SK-N-SH (cell line): ENCODE data around the gene G6PC1.

Source experiments
- CTCF ChIP-seq: fragments of 200-600 bp; sonication (generic); IDR thresholded peaks from 2 replicates; pipeline ENCODE4 v1.6.1; 2017; ENCODE audit warnings: antibody characterized with exemption, mild to moderate bottlenecking, moderate library complexity
- NRF1 ChIP-seq: IDR thresholded peaks from 2 replicates; pipeline ENCODE4 v1.6.1; 2012; ENCODE audit warnings: low read depth, mild to moderate bottlenecking, low read length
- PBX3 ChIP-seq: IDR thresholded peaks from 2 replicates; pipeline ENCODE4; 2012
- RXRA ChIP-seq: IDR thresholded peaks from 2 replicates; pipeline ENCODE4 v1.4.0; 2012; ENCODE audit warnings: low read depth, mild to moderate bottlenecking, borderline replicate concordance
- TF ChIP-seq, protein P1 (sequence below): IDR thresholded peaks from 2 replicates; pipeline ENCODE4 v1.6.1; 2012; ENCODE audit warnings: mild to moderate bottlenecking, low read depth, low read length, moderate library complexity

DNA sequence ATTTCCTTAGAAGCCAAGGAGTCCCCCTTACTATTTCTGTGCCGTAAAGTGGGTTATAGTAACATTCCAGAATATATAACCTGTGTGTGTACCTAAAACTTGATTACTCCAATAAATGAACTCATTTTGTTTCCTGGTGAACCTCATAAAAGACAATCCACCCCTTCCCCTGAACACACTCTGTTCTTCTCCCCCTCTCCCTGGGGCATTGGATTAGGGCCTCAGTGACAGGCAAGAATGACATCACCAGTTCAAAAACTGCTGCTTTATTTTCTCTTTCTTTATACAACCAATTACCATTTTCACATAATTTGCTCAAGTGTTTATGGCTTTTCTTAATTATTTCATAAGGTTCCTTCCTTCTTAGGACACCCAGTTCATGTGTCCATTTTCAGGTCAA lies 46.2 kb downstream of the G6PC1 start:
- TF ChIP-seq CTCF (no peak), RXRA (no peak), PBX3 (no peak), NRF1 (no peak)
- TF ChIP-seq, protein P1, sequence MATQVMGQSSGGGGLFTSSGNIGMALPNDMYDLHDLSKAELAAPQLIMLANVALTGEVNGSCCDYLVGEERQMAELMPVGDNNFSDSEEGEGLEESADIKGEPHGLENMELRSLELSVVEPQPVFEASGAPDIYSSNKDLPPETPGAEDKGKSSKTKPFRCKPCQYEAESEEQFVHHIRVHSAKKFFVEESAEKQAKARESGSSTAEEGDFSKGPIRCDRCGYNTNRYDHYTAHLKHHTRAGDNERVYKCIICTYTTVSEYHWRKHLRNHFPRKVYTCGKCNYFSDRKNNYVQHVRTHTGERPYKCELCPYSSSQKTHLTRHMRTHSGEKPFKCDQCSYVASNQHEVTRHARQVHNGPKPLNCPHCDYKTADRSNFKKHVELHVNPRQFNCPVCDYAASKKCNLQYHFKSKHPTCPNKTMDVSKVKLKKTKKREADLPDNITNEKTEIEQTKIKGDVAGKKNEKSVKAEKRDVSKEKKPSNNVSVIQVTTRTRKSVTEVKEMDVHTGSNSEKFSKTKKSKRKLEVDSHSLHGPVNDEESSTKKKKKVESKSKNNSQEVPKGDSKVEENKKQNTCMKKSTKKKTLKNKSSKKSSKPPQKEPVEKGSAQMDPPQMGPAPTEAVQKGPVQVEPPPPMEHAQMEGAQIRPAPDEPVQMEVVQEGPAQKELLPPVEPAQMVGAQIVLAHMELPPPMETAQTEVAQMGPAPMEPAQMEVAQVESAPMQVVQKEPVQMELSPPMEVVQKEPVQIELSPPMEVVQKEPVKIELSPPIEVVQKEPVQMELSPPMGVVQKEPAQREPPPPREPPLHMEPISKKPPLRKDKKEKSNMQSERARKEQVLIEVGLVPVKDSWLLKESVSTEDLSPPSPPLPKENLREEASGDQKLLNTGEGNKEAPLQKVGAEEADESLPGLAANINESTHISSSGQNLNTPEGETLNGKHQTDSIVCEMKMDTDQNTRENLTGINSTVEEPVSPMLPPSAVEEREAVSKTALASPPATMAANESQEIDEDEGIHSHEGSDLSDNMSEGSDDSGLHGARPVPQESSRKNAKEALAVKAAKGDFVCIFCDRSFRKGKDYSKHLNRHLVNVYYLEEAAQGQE: no peak
